Stimulated activated CD4-positive, alpha-beta T cell treated with anti-CD3 and anti-CD28 coated beads, Interleukin-2, amount 100 ng/mL, for 24 hours (primary cell): ENCODE results near the gene TMEM74B.
"Not testable (repeated sequence)": the region's sequence is repeated elsewhere in the genome, so short reads cannot be mapped to it uniquely, and the experiment has no call there.

Experiments used
- DNase-seq, 2 donors: peaks; one replicate each; pipeline ENCODE4 v3.0.0-alpha.2; 2020

TMEM74B gene

GRCh38 chr20:1184638-1185315 lies at the start of gene TMEM74B:
TMEM74B (minus strand) TSS chr20:1184981; CDS start chr20:1183801, 1,180 bp downstream.
- peak in 1 of 2 donors; percentile 10 for DNase-seq

GRCh38 chr20:1232286-1233111 lies 47.7 kb upstream of the TMEM74B start:
- no peak for DNase-seq

GRCh38 chr20:1229541-1229940 lies 44.8 kb upstream of the TMEM74B start:
- DNase-seq, result no peak

- DNase-seq, result peak; percentile 79 to 83
Measured at GRCh38 chr20:1225783-1226654, 41.2 kb upstream of the TMEM74B start, which contains the start of gene RAD21L1. RAD21L1 (plus strand) TSS chr20:1226044; CDS start chr20:1228454, 2,410 bp downstream.

- DNase-seq, result no peak
Measured at GRCh38 chr20:1225263-1225782, 40.5 kb upstream of the TMEM74B start.

GRCh38 chr20:1224205-1224890 lies 39.6 kb upstream of the TMEM74B start:
- DNase-seq, result no peak

GRCh38 chr20:1222750-1223149 lies 38.0 kb upstream of the TMEM74B start:
- not testable (repeated sequence) for DNase-seq

GRCh38 chr20:1216527-1217427 lies 32.0 kb upstream of the TMEM74B start:
- not testable (repeated sequence) for DNase-seq

GRCh38 chr20:1215386-1216170 lies 30.8 kb upstream of the TMEM74B start:
- DNase-seq, result peak; percentile 67

GRCh38 chr20:1214838-1215261 lies 30.1 kb upstream of the TMEM74B start:
- DNase-seq, result no peak

- DNase-seq, result peak; percentile 71 to 76
Measured at GRCh38 chr20:1212607-1213396, 28.0 kb upstream of the TMEM74B start.

- DNase-seq, result no peak
Measured at GRCh38 chr20:1212023-1212422, 27.2 kb upstream of the TMEM74B start.

- DNase-seq, result no peak
Measured at GRCh38 chr20:1210501-1210900, 25.7 kb upstream of the TMEM74B start.

GRCh38 chr20:1209447-1210387 lies 24.9 kb upstream of the TMEM74B start:
- DNase-seq, result no peak

GRCh38 chr20:1207293-1207878 lies 22.6 kb upstream of the TMEM74B start:
- no peak for DNase-seq

- no peak for DNase-seq
Measured at GRCh38 chr20:1206366-1207148, 21.8 kb upstream of the TMEM74B start.

- no peak for DNase-seq
Measured at GRCh38 chr20:1205802-1206201, 21.0 kb upstream of the TMEM74B start.
